H1 (cell line): ENCODE measurements around the gene ARHGEF26. TPM values are rescaled to one million over a fixed set of nuclear protein-coding genes. Genes with fewer than 3 reads are reported as not detected.

Source experiments
- HDAC2 ChIP-seq, 2 experiments: fragments of 300-600 bp in 1 of 2; sonication (generic) in 1 of 2; IDR thresholded peaks; 2 replicates each; pipeline ENCODE4 v1.6.1; 2011 to 2012; ENCODE audit warnings: low read depth in 2 of 2, low read length in 2 of 2, mild to moderate bottlenecking in 2 of 2, moderate library complexity in 2 of 2, borderline replicate concordance in 1 of 2, inconsistent platforms in 1 of 2
- NANOG ChIP-seq: IDR thresholded peaks from 2 replicates; pipeline ENCODE4 v1.6.1; 2011; ENCODE audit warnings: low read length, low read depth, mild to moderate bottlenecking, inconsistent platforms; ENCODE audit not compliant: insufficient read depth, poor library complexity, severe bottlenecking
- YY1 ChIP-seq: IDR thresholded peaks from 2 replicates; pipeline ENCODE4 v1.6.1; 2011; ENCODE audit warnings: low read depth, mild to moderate bottlenecking, low read length
- polyA plus RNA-seq, 7 experiments: library from polyadenylated mRNA; depleted of rRNA in 3 of 7; stranded (reverse) in 5 of 7; unstranded in 2 of 7; fragments of >200 nt in 5 of 7; fragments of 200-250 nt in 2 of 7; gene quantifications; 1 replicate in 5 of 7; 2 replicates in 1 of 7; 4 replicates in 1 of 7; pipeline versions ENCODE4 v1.2.1 to v1.2.3, GENCODE V29; 2011 to 2013; ENCODE audit warnings: missing spikeins in 2 of 7, mixed read lengths in 2 of 7
- total RNA-seq: library from RNA; stranded (reverse); fragmentation: NEBNext Ultra II Directional; extraction: Animal tissue kit (Norgen Biotek cat#: 25700); gene quantifications from 2 replicates; pipeline ENCODE4 v1.2.1, GENCODE V29; 2021

The ARHGEF26 gene
- total and polyA plus RNA-seq, 2 of the 8 experiments (the other 6 are each of a cell fraction or from before 2014, with no cell fraction given) = 3.1 to 15.6 TPM

DNA sequence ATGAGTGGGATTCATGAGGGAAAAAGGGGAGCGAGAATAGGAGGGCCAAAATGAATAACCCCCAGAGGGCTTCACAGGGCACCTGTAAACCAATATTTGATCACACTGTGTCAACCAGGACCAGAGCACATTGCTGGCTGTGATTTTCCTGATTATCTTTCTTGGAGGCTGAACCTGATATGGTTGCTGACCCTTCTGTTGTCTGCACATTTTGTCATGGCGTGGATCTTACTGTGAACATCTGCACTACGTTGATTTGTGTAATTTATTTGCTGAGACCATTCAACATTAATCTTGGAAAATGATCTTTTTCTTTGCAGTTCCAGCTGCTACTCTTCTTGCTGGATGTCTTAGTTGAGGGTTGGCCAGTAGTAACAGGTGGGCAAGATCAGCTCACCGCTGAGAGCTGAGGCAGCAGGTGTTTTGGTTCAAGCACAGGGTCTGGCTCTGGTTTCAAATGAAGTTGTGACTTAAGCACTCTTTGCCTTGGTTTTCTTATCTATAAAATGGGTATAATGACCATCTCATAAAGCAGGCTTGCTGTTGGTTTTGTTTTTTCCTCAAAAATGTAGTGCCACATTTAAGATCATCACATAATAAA lies 61.2 kb downstream of the ARHGEF26 start (continued):
- TF ChIP-seq HDAC2 (IDR thresholded peaks at IDR 0.05; ENCODE audit: borderline replicate concordance in 1 of 2, low read depth in 2 of 2, low read length in 2 of 2) (no peak), YY1 (no peak), NANOG (no peak)
